Stimulated activated CD4-positive, alpha-beta T cell treated with anti-CD3 and anti-CD28 coated beads, Interleukin-15, amount 100 ng/mL, for 48 hours (primary cell): ENCODE data around the gene KYNU.
"Not testable (repeated sequence)": the region's sequence is repeated elsewhere in the genome, so short reads cannot be mapped to it uniquely, and the experiment has no call there.

Experiments
- DNase-seq, 2 donors: peaks; one replicate each; pipeline ENCODE4 v3.0.0-alpha.2; 2020; ENCODE audit warnings: low read depth in 2 of 2

Gene KYNU

GRCh38 chr2:142871396-142871795, 6.1 kb upstream of the KYNU start:
- DNase-seq: no peak

- no peak for DNase-seq
Observed at GRCh38 chr2:142872882-142873724, 4.4 kb upstream of the KYNU start.

GRCh38 chr2:142873831-142874287, 3.6 kb upstream of the KYNU start:
- no peak for DNase-seq

- no peak for DNase-seq
Observed at GRCh38 chr2:142874293-142874814, 3.1 kb upstream of the KYNU start.

DNA sequence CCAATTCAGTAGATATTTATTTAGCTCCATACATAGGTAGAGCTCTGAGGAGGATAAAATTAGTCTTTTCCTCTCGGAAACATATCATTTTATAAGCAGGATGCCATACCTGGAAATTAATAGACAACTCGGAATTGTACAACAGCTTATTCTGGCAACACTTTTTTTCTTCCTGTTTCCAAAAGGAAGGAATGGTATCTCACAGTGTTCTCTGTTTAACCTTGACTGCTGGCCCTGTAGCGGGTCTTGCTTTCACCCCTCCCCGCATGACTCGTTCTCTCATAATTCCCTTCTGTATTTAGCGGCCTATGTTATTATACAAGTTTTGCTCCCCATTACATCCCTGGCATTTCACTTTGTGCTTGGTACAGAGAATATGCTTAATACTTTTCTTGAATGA, 2.5 kb upstream of the KYNU start:
- no peak for DNase-seq

DNA sequence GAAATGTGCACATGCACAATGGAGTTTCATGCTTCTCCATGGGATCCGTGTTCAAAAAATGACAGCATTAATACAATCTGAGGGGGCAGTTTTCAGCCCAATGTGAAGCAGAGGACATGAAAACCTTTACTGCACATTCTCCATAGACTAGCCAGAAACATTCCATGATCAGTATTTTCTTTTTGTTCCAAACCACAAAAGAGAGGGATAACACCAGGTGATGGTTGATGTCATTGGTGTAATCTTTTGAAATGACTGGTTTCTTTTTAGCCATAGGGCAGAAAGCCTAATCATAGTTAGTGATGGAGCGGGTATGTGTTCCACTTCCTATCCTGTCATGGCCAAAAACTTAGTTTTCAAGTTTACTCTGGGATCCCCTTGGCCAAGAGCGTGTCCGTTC, 1.8 kb upstream of the KYNU start:
- no peak for DNase-seq

GRCh38 chr2:142876423-142876822, 1.0 kb upstream of the KYNU start:
- DNase-seq: no peak

DNA sequence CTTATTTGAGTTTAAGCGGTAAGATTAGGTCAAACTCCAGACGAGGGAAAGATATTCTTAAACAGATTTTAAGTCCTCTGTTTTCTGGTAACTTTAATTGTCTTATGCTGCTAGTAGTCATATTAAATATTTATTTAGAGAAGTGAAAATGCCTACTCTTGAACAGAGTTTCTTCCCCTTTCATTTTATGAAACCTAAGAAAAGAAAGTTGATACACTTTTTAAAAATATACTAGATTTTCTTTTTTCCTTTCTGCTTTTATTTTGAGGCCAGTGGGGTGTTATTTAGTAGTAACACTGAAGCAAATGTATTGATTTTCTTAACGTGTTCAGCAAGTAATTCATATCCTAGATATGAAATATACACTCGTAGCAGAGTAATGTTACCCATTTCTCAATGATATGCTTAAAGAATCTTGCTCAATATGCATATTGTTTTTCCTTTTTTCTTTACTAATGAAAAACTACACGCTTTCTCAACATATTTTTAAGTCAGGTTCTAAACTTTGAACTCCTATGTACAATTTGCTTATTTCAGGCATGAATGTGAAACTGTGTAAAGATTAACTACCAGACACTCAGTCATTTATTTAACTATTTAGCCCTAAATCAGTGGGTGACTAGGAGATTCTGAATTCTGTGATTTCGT, 691 bp downstream of the KYNU start:
- DNase-seq: no peak

DNA sequence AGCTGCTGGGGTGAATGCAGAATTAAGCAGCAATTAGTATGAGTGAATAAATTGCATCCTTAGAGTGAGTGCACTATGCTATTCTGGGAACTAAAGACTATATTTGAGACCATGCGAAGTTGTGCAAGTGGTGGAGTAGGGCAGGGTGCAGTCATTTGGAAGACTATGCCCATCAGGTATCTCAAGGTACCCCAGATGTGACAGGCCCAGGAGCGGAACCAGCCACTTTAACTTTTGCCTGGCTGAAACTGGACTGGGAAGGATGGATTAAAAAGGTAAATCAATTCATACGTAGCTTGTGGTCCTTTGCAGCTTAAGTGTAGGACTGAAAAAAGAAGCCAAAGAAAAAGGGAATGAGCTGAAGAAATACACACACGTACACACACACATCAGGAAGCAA, 1.7 kb downstream of the KYNU start:
- DNase-seq: no peak

GRCh38 chr2:142880279-142880678, 2.8 kb downstream of the KYNU start:
- no peak for DNase-seq

GRCh38 chr2:142881619-142882018, 4.2 kb downstream of the KYNU start:
- DNase-seq: no peak

- not testable (repeated sequence) for DNase-seq
Observed at GRCh38 chr2:142882500-142882899, 5.0 kb downstream of the KYNU start.

GRCh38 chr2:142883526-142883925, 6.1 kb downstream of the KYNU start:
- DNase-seq: no peak

DNA sequence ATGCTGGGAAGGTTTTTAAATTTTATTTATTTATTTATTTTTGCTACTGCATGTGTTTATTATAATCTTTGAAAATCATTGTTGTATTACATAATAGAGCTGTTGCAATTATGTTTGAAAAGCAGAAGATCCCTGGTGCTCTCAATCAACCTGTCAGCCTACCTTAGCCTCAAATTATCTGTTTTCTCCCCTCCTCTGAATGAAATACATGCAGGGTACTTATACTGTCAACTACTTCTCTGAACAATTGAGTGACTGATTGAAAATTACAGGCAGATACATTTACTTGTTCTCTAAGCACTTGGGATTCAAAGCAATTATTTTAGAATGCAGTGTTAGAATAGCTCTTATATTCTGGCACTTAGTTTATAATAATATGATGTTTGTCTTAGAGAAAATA, 8.1 kb downstream of the KYNU start:
- no peak for DNase-seq

GRCh38 chr2:142892715-142893114, 15.3 kb downstream of the KYNU start:
- DNase-seq: no peak

DNA sequence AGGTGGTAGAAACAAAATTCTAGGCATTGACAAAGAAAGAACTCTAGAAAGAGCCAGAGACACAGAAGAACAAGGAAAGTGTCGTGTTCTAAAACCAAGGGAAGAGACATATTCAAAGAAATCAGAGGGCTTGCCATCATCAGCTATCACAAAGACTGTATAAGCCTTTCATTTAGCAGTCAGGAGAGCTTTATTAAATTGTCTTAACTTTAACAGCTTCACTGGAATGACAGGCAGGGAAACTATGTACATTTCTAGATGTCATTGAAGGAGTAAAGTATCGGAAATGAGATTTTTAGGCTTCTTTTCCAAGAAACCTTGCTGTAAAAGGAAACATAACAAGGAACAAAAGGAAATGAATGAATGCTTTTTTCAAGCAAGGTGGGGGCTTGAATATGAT, 15.8 kb downstream of the KYNU start:
- no peak for DNase-seq

DNA sequence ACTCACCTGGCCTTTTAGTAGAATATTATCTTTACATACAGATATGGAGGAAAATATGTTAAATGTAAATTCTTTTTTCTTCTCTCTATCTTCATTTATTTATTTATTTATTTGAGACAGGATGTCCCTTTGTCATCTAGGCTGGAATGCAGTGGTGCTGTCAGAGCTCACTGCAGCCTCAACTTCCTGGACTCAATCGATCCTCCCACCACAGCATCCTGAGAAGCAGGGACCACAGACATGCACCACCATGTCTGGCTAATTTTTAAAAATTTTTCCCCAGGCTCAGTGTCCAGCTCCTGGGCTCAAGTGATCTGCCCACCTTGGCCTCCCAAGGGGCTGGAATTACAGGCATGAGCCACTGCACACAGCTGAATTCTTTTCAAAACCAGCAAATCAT, 20.3 kb downstream of the KYNU start:
- no peak for DNase-seq

DNA sequence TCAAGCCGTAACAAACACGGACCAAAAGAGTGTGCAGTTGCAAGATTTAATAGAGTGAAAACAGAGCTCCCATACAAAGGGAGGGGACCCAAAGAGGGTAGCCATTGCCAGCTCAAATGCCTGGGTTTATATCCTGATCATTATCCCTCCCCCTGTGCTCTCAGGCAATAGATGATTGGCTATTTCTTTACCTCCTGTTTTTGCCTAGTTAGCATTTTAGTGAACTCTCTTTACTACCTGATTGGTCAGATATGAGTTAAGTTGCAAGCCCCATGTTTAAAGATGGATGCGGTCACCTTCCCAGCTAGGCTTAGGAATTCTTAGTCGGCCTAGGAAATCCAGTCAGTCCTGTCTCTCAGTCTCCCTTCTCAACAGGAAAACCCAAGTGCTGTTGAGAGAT, 22.9 kb downstream of the KYNU start:
- DNase-seq: not testable (repeated sequence)

DNA sequence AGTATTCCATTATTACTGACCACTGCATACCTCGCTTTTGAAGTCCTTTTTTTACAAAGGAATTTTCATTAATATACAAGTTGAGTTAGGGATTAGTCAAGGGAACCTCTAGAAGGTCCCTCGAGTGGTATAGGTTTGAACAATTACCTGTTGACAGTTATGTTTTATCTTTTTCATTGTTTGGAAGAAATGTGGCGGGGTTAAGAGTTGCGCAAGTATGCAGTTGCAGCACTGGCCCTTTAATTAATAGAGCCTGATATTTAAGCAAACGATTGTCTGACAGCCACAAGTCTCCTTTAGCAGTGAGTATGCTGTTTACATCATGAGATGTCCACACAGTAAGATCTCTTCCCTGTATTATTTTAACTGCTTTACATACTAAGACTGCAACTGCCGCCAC, 24.3 kb downstream of the KYNU start:
- no peak for DNase-seq

DNA sequence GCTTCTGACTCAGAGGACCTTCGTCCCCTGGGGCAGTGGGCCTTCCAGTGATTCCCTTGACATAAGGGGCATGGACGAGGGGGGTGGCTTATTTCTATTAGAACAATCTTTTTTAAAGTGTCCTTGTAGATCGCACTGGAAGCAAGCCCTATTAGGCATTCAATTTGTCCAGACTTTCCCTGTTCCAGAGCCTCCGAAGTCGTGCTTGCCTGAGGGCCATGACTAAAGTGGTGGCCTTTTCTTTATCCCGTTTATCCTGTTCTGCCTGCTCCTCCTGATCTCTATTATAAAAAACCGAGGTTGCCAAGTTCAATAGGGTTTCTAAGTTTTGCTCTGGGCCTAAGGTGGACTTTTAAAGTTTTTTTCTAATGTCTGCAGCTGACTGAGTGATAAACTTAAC, 26.3 kb downstream of the KYNU start:
- not testable (repeated sequence) for DNase-seq

GRCh38 chr2:142907653-142908052, 30.2 kb downstream of the KYNU start:
- no peak for DNase-seq

DNA sequence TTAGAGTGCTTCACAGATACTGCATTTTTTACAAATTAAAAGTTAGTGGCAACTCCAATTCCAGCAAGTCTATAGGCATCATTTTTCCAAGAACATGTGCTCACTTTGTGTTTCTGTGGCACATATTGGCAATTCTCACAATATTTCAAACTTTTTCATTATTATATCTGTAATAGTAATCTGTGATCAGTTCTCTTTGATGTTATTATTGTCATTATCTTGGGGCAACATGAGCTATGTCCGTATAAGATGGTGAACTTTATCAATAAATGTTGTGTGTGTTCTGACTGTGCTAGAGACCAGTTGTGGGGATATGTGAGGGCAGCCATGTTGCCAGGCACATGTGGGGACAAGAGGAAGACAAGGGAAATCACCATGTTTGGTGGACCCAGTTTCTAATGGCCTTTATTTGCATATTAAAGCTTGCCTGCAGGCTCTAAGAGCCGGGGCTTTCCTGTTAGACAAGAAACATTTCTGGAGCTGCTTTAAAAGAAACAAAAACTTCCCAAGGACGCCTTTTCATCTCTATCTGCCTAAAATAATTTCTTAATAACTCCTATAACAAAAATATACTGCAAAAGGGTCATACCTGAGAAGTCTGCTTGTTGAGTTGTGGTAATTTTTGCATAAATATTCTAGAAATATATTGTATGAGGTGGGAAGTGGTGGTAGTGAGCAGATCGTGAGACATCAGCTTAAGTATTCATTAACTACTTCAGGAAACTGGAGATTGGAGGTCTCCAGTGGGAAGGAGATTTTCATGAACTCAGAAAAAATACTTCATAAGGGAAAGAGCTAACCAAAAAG, 37.2 kb downstream of the KYNU start:
- DNase-seq: no peak
